HepG2 (cell line): ENCODE results near the gene PLAA. TPM values are rescaled to one million over a fixed set of nuclear protein-coding genes. Genes with fewer than 3 reads are reported as not detected.

Experiments used
- AFF4 ChIP-seq: sonication (generic); formaldehyde crosslinking; IDR thresholded peaks from 2 replicates; pipeline ENCODE4 v1.4.0; 2020; ENCODE audit warnings: missing genetic modification reagents
- BCLAF1 ChIP-seq: fragments of 450-650 bp; IDR thresholded peaks from 2 replicates; pipeline ENCODE4 v1.6.1; 2017; ENCODE audit warnings: mild to moderate bottlenecking
- DNMT1 ChIP-seq: sonication (generic); formaldehyde crosslinking; IDR thresholded peaks from 2 replicates; pipeline ENCODE4 v1.5.1; 2020; ENCODE audit warnings: mild to moderate bottlenecking, missing genetic modification reagents
- HDAC2 ChIP-seq: sonication (generic); formaldehyde crosslinking; IDR thresholded peaks from 2 replicates; pipeline ENCODE4 v1.4.0; 2020; ENCODE audit warnings: missing genetic modification reagents
- HOXA9 ChIP-seq: sonication (generic); formaldehyde crosslinking; IDR thresholded peaks from 2 replicates; pipeline ENCODE4 v1.8.1; 2022; ENCODE audit warnings: missing genetic modification reagents, mild to moderate bottlenecking, moderate library complexity, borderline replicate concordance
- NPAS2 ChIP-seq: sonication (generic); formaldehyde crosslinking; IDR thresholded peaks from 2 replicates; pipeline ENCODE4 v1.8.0; 2022; ENCODE audit warnings: mild to moderate bottlenecking, missing genetic modification reagents, borderline replicate concordance
- SIN3A ChIP-seq: IDR thresholded peaks from 2 replicates; pipeline ENCODE4 v1.6.1; 2011; ENCODE audit warnings: low read depth, mild to moderate bottlenecking, control low read depth, low read length, borderline replicate concordance
- TBX2 ChIP-seq: sonication (generic); formaldehyde crosslinking; IDR thresholded peaks from 2 replicates; pipeline ENCODE4 v1.5.0; 2020; ENCODE audit warnings: missing genetic modification reagents, mild to moderate bottlenecking, borderline replicate concordance
- TFDP1 ChIP-seq: IDR thresholded peaks from 2 replicates; pipeline ENCODE4 v1.6.1; 2016; ENCODE audit warnings: missing compliant biosample characterization, missing genetic modification reagents, borderline replicate concordance
- YY1 ChIP-seq: IDR thresholded peaks from 2 replicates; pipeline ENCODE4 v1.6.1; 2011; ENCODE audit warnings: low read length, low read depth, moderate library complexity, mild to moderate bottlenecking; ENCODE audit not compliant: insufficient read depth, insufficient replicate concordance
- ZFY ChIP-seq: sonication (generic); formaldehyde crosslinking; IDR thresholded peaks from 2 replicates; pipeline ENCODE4 v1.4.0; 2020; ENCODE audit warnings: missing genetic modification reagents
- ZKSCAN1 ChIP-seq: fragments of 150-350 bp; IDR thresholded peaks from 2 replicates; pipeline ENCODE4 v1.6.1; 2014; ENCODE audit warnings: low read length
- ZNF207 ChIP-seq: fragments of 450-650 bp; IDR thresholded peaks from 2 replicates; pipeline ENCODE4 v1.6.1; 2016; ENCODE audit warnings: antibody characterized with exemption, borderline replicate concordance
- ZNF225 ChIP-seq: sonication (generic); formaldehyde crosslinking; IDR thresholded peaks from 2 replicates; pipeline ENCODE4 v1.4.0; 2020; ENCODE audit warnings: mild to moderate bottlenecking, missing genetic modification reagents
- ZNF280B ChIP-seq: sonication (generic); formaldehyde crosslinking; IDR thresholded peaks from 2 replicates; pipeline ENCODE4 v1.5.0; 2020; ENCODE audit warnings: missing genetic modification reagents, mild to moderate bottlenecking, borderline replicate concordance
- ZNF552 ChIP-seq: sonication (generic); formaldehyde crosslinking; IDR thresholded peaks from 2 replicates; pipeline ENCODE4 v1.9.0; 2022; ENCODE audit warnings: missing genetic modification reagents, mild to moderate bottlenecking, borderline replicate concordance
- ZNF562 ChIP-seq: sonication (generic); formaldehyde crosslinking; IDR thresholded peaks from 2 replicates; pipeline ENCODE4 v1.8.0; 2022; ENCODE audit warnings: missing genetic modification reagents, borderline replicate concordance
- ZNF773 ChIP-seq: sonication (generic); formaldehyde crosslinking; IDR thresholded peaks from 2 replicates; pipeline ENCODE4 v1.4.0; 2020; ENCODE audit warnings: missing genetic modification reagents, borderline replicate concordance
- ZSCAN20 ChIP-seq: sonication (generic); formaldehyde crosslinking; IDR thresholded peaks from 2 replicates; pipeline ENCODE4 v1.4.0; 2020; ENCODE audit warnings: missing genetic modification reagents, mild to moderate bottlenecking, borderline replicate concordance
- polyA plus RNA-seq, 8 experiments: library from polyadenylated mRNA; depleted of rRNA in 3 of 8; stranded (reverse) in 7 of 8; unstranded in 1 of 8; fragments of >200 nt; fragmentation: Illumina TruSeq in 4 of 8; extraction: Trizol in 4 of 8; gene quantifications; 2 replicates each; pipeline versions ENCODE4 v1.2.1 to v1.2.3, GENCODE V29; 2011 to 2016; ENCODE audit warnings: low read depth in 4 of 8, missing spikeins in 1 of 8, mixed read lengths in 1 of 8; ENCODE audit not compliant: insufficient read depth in 1 of 8
- total RNA-seq, 5 experiments: library from RNA; depleted of rRNA; stranded (reverse); fragments of >200 nt; fragmentation: Illumina TruSeq; extraction: Trizol; gene quantifications; 2 replicates each; pipeline ENCODE4 v1.2.3, GENCODE V29; 2016; ENCODE audit warnings: low read depth in 1 of 5

The PLAA gene
- total and polyA plus RNA-seq, 2 of the 13 experiments (the other 11 are each of a cell fraction or from before 2014, with no cell fraction given), result 5.8 to 22.9 TPM

- TF ChIP-seq ZNF773 (CRISPR knock-in tag), result no peak
- TF ChIP-seq ZSCAN20 (CRISPR knock-in tag), result no peak
- TF ChIP-seq ZNF207, result no peak
- peak; percentile 95 for TF ChIP-seq TBX2
- peak; percentile 75 for TF ChIP-seq ZFY (CRISPR knock-in tag)
- peak; percentile 61 for TF ChIP-seq YY1
- TF ChIP-seq ZNF280B (CRISPR knock-in tag), result peak; percentile 41; the same call in 1 of the 2 replicates
- peak; percentile 86 for TF ChIP-seq ZNF225 (CRISPR knock-in tag)
- no peak for TF ChIP-seq BCLAF1
- peak; percentile 38; the same call in 1 of the 2 replicates for TF ChIP-seq ZNF562 (CRISPR knock-in tag)
- TF ChIP-seq ZNF552 (CRISPR knock-in tag), result peak; percentile 74; the same call in 1 of the 2 replicates
- TF ChIP-seq HDAC2, result peak; percentile 82
- peak; percentile 76; the same call in 1 of the 2 replicates for TF ChIP-seq TFDP1 (CRISPR knock-in tag)
- TF ChIP-seq DNMT1 (CRISPR knock-in tag), result 0 out of 2 replicates have a peak, but pooled peaks have one; percentile 69
- peak; percentile 91 for TF ChIP-seq HOXA9 (CRISPR knock-in tag)
- TF ChIP-seq AFF4 (CRISPR knock-in tag), result no peak
- TF ChIP-seq SIN3A, result peak; percentile 88; the same call in 1 of the 2 replicates
- peak; percentile 75; the same call in 1 of the 2 replicates for TF ChIP-seq NPAS2
- TF ChIP-seq ZKSCAN1, result no peak
Observed at GRCh38 chr9:26892251-26893029, 54.6 kb downstream of the PLAA start, which contains the start of gene CAAP1 (continued).
